Mesothelial cell of epicardium (in vitro differentiated cells): Measurements from ENCODE around the gene PRDM12. TPM values are rescaled to one million over a fixed set of nuclear protein-coding genes. Genes with fewer than 3 reads are reported as not detected.

Experiments
- DNase-seq, 2 experiments: peaks; one replicate each; pipeline ENCODE4 v3.0.0; 2021; ENCODE audit warnings: low spot score in 2 of 2; ENCODE audit not compliant: unreplicated experiment in 2 of 2
- H3K27ac Mint-ChIP-seq: 2 replicates; pipeline ENCODE4 v1.8.0; 2021; ENCODE audit warnings: mixed read lengths
- H3K27me3 Mint-ChIP-seq: 2 replicates; pipeline ENCODE4 v1.8.0; 2021; ENCODE audit warnings: low read depth, mixed read lengths
- H3K36me3 Mint-ChIP-seq: 2 replicates; pipeline ENCODE4 v1.8.0; 2021; ENCODE audit warnings: mixed read lengths
- H3K4me1 Mint-ChIP-seq: 2 replicates; pipeline ENCODE4 v1.8.0; 2021; ENCODE audit warnings: mixed read lengths
- H3K4me3 Mint-ChIP-seq: 2 replicates; pipeline ENCODE4 v1.8.0; 2021; ENCODE audit warnings: mild to moderate bottlenecking, moderate library complexity, mixed read lengths
- H3K9me3 Mint-ChIP-seq: 2 replicates; pipeline ENCODE4 v1.8.0; 2021; ENCODE audit warnings: mixed read lengths
- CTCF ChIP-seq: fragments of 200-600 bp; sonication (generic); IDR thresholded peaks from one replicate; pipeline ENCODE4 v1.5.0; 2021; ENCODE audit warnings: antibody characterized with exemption; ENCODE audit not compliant: unreplicated experiment
- total RNA-seq: library from RNA; stranded (reverse); gene quantifications from 3 replicates; pipeline ENCODE4 v1.2.1, GENCODE V29; 2021

Gene PRDM12
- total RNA-seq, 1 donor from 2014 or later: not detected

DNA sequence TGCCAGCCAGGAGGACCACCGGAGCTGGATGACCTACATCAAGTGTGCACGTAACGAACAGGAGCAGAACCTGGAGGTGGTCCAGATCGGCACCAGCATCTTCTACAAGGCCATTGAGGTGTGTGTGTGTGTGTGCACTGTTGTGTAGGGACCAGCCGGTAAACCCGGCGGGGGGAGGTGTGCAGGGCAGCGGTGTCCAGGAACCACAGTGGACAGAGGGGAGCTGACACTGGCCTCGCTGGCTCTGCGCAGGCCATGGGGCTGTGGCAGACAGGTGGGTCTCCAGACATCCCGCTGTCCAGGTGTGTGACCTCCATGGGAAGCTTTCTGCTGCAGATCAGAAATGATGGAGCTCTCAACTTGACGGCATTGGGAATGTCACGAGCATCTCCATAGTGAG is 3.8 kb downstream of the PRDM12 start:
- Mint-ChIP-seq H3K9me3 (no peaks in the 10 kb centered on the region), H3K4me1 (peaks cover 15% of the 10 kb centered on the region), H3K4me3 (no peak overlapping the region), H3K36me3 (no peaks in the 10 kb centered on the region), H3K27me3 (peaks cover 86% of the 10 kb centered on the region), H3K27ac (no peak overlapping the region)
- no peak for TF ChIP-seq CTCF
- DNase-seq: no peak

GRCh38 chr9:130668659-130669058 is 4.3 kb downstream of the PRDM12 start:
- no peaks in the 10 kb centered on the region for H3K36me3 Mint-ChIP-seq
- no peaks in the 10 kb centered on the region for H3K9me3 Mint-ChIP-seq
- H3K4me1 Mint-ChIP-seq: peaks cover 13% of the 10 kb centered on the region
- H3K27ac Mint-ChIP-seq: no peak overlapping the region
- H3K27me3 Mint-ChIP-seq: peaks cover 81% of the 10 kb centered on the region
- no peak overlapping the region for H3K4me3 Mint-ChIP-seq
- no peak for DNase-seq
- no peak for TF ChIP-seq CTCF

- H3K4me3 Mint-ChIP-seq: no peak overlapping the region
- H3K9me3 Mint-ChIP-seq: no peaks in the 10 kb centered on the region
- no peak overlapping the region for H3K27ac Mint-ChIP-seq
- peaks cover 68% of the 10 kb centered on the region for H3K27me3 Mint-ChIP-seq
- no peaks in the 10 kb centered on the region for H3K36me3 Mint-ChIP-seq
- peaks cover 7% of the 10 kb centered on the region for H3K4me1 Mint-ChIP-seq
- DNase-seq: no peak
- no peak for TF ChIP-seq CTCF
Observed at GRCh38 chr9:130669965-130670364, 5.6 kb downstream of the PRDM12 start.

GRCh38 chr9:130670644-130671043 is 6.2 kb downstream of the PRDM12 start:
- H3K36me3 Mint-ChIP-seq: no peaks in the 10 kb centered on the region
- H3K4me1 Mint-ChIP-seq: peaks cover 3% of the 10 kb centered on the region
- no peak overlapping the region for H3K4me3 Mint-ChIP-seq
- H3K27me3 Mint-ChIP-seq: peaks cover 63% of the 10 kb centered on the region
- H3K27ac Mint-ChIP-seq: no peak overlapping the region
- no peak for DNase-seq
- no peak for TF ChIP-seq CTCF
- H3K9me3 Mint-ChIP-seq: no peaks in the 10 kb centered on the region

- H3K9me3 Mint-ChIP-seq: no peaks in the 10 kb centered on the region
- TF ChIP-seq CTCF: no peak
- DNase-seq: no peak
- H3K4me1 Mint-ChIP-seq: no peaks in the 10 kb centered on the region
- no peak overlapping the region for H3K4me3 Mint-ChIP-seq
- H3K27me3 Mint-ChIP-seq: peaks cover 59% of the 10 kb centered on the region
- no peaks in the 10 kb centered on the region for H3K36me3 Mint-ChIP-seq
- H3K27ac Mint-ChIP-seq: no peak overlapping the region
Observed at GRCh38 chr9:130672466-130672865, 8.1 kb downstream of the PRDM12 start.

DNA sequence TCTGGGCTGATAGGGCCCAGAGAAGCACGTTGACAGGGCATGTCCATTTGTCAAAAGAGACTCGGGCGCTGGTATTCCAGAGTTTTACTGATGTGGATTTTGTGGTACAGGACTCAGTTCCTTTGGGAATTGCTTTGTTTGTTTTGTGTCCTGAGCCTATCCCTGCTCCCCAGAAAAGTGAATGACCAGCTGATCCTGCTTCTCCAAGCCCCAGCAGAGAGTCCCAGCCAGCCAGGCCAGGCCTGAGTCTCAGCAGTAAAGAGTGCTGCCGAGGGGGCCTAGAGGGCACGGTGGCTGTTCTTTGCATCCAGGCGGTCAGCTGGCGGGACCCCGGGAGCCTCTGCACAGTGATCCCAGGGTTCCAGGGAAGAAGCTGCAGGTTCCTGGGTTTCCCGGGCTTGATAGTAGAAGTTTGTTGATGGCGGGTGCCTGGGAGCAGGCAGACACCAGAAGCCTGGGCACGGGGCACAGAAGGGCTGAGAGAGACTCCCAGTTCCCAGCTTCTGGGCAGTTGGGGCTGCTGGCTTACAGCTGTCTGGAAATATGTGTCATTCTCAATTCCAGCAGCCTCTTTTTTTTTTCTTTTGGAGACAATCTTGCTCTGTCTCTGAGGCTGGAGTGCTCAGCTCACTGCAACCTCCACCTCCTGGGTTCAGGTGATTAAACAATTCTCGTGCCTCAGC is 8.7 kb downstream of the PRDM12 start:
- no peaks in the 10 kb centered on the region for H3K36me3 Mint-ChIP-seq
- H3K27ac Mint-ChIP-seq: no peak overlapping the region
- TF ChIP-seq CTCF: no peak
- H3K4me1 Mint-ChIP-seq: no peaks in the 10 kb centered on the region
- H3K4me3 Mint-ChIP-seq: no peak overlapping the region
- no peaks in the 10 kb centered on the region for H3K9me3 Mint-ChIP-seq
- no peak for DNase-seq
- H3K27me3 Mint-ChIP-seq: peaks cover 59% of the 10 kb centered on the region
